ENCODE data around the gene CENPQ.

Gene CENPQ

DNA sequence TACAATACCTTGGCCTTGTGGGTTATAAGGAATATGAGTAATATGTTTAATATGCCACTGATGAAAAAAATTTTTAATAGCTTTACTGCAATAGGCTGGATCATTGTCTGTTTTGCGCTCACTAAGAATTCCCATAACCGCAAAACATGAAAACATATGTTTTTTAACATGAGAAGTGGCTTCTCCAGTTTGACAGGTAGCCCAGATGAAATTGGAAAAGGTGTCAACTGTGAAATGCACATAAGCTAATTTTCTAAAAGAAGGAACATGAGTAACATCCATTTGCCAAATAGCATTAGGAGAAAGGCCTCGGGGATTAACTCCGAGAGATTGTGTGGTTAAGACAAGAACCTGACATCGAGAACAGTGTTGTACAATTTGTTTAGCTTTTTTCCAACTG is 41.5 kb downstream of the CENPQ start:
- no peak for DNase-seq (ENCODE audit: low read depth)

DNA sequence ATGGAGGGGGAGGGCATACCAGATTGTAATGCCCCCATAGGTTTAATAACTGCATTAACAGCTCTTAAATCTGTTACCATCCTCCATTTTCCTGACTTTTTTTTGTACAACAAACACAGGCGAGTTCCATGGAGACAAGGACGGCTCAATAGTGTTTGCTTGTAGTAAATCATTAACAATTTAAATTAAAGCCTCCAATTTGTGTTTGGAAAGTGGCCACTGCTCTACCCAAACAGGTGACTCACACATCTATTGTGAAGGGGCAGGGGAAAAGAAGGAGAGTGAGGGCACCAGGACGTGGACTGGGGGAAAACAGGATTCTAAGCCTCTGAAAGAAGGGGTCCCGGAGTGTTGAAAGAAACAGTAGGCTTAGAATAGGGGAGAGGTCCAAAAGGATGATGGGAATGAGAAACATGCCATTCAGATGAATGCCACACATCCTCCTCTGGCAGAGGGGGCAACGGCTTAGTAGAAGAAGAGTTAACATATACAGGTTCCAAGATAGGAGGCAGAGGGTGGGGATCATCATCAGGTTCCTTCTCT is 43.5 kb downstream of the CENPQ start:
- DNase-seq (ENCODE audit: low read depth) = no peak

DNA sequence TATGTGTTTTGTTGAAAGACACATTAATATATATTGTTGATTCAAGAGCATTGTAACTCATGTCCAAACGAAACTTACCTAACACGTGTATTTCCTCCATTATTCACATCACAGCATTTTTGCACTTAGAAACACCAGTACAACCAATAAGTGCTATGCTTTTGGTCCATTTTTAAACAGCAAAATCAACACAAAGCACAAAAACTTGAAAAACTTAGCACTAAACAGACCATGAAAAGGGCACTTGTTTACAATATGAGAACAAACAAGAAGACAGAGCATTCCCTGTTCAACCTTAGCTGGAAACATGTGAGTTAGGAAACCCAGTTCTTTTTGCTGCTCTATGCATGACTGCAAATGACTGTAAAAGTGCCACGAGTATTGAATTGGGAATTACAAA is 46.2 kb downstream of the CENPQ start:
- DNase-seq (ENCODE audit: low read depth) = no peak

DNA sequence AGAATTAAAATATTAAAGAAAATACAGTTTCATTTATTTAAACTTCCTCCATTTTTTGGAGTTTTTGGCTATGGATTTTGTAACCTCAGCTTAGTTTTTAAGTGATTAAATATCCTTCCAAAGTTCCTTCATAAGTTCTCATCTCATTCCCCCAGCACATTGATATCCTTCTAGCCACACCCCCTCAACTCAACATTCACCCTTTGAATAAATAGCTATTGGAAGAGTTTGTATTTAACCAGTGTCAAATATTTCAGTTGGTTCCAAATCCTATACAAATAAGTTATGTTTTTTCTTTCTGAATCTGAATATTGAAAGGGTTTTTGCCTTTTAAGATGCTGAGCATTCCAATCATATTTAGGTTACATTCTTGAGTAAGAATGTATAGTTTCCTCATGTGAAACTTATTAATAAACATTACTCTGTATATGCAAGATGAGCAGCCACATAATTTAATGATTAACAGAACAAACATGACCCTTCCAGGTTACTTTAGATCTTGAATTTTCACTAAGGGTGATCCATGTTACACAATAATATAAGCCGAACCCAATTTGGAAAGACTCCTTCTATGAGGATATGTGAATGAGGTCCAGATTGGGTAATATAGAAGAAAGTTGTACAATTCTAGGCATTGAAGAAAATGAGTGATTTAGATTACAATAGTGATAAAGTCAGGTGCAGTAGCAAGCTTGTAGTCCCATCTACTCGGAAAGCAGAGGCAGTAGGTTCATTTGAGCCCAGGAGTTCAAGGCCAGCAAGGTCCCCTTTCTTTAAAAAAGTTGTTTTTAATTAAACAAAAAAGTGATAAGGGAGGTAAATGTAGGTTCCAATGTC is 50.2 kb downstream of the CENPQ start:
- DNase-seq (ENCODE audit: low read depth) = no peak

DNA sequence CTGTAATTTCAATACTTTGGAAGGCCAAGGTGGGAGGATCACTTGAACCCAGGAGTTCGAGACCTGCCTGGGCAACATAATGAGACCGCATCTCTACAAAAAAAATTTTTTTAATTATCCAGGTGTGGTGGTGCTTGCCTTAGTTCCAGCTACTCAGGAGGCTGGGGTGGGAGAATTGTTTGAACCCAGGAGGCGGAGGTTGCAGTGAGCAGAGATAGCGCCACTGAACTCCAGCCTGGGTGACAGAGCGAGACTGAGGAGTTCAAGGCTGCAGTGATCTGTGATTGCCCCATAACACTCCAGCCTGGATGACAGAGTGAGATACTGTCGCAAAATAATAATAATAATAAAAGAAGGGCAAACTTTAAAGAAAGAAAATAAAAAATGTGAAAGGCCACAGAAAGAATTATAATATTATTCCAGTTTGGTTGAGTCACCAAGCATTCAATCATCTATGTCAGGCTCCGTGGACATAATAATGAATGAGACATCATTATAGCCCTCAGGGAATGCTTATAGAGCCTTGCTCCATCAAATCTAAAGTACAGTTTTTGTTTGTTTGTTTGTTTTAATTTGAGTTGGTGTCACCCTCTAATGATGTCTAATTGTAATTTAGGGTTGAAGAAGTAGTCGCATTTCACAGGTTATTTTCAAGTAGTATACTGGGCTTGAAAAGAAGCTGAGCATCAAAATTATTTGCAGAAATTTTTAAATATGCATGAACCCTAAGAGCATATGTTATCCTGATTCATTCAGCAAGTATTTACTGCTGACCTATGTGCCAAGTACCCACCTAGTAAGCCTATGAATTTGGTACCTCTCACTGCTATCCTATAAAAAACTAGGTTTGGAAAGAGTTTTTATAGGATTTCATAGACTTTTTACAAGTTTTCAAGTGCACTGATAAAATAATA is 51.7 kb downstream of the CENPQ start:
- no peak for DNase-seq (ENCODE audit: low read depth)

DNA sequence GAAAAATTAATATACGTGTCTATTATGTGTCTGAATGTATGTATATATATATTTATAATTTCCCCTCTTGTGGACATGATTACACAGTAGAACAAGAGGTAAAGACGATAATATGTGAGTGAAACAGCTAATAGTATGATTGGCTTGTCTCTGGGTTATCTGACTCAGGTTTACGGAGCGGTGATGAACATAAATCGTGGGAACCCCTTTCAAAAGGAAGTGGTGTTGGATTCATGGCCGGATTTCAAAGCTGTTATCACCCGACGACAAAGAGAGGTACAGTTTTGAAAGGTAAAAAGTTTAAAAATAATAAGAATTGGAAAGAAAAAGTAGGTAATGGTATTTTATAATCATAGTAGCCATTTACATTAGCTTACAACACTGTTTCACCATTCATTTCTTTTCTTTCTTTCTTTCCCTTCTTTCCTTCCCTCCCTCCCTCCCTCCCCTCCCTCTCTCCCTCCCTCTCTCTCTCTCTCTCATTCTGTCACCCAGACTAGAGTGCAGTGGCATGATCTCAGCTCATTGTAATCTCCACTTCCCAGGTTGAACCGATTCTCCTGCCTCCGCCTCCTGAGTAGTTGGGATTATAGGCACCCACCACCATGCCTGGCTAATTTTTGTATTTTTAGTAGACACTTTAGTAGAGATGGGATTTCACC is 52.4 kb downstream of the CENPQ start:
- DNase-seq (ENCODE audit: low read depth) = no peak

DNA sequence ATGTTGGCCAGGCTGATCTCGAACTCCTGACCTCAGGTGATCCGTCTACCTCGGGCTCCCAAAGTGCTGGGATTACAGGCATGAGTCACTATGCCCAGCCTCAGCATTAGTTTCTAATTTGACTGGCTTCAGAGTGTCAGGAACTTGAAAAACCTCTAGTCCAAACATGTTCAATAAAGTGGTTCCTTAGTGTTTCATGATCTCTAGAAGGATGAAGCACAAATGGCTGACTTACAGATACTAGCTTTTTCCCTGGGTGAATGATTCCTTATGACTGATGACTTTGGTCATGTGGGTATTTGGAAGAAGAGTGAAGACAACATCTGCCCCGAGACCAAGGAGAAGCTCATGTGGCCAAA is 53.0 kb downstream of the CENPQ start:
- no peak for DNase-seq (ENCODE audit: low read depth)

DNA sequence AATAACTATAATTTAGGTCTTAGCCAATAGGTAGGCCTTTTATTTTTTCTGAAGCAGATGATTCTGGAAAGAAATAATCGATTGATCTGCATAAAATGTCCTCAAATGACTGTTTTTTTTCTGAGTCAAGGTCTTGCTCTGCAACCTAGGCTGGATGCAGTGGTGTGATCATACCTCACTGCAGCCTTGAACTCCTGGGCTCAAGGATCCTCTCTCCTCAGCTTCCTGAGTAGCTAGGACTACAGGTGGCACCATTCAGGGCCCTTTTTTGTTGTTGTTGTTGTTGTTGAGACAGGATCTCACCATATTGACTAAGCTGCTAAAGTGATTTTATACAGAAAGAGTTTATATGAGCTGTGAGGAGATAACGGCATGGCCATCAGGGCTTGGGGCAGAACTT is 54.7 kb downstream of the CENPQ start:
- no peak for DNase-seq (ENCODE audit: low read depth)

DNA sequence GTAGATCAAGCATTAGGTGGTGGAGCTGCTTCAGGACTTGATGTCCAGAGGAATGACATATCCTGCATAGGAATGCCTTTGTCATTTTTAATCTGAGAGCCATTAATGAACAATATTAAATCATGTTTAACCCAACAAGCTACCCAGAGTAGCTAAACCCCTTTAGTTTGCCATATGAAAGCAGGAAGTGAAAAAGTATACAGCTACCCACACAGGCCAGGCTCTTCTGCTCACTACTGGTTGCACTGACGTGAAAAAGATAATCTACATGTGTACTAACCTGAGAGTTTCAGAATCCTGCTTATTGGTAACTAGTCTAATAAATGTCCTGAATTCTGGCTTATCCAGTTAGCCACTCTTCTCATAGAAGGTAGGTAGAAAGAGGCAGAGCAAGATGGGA is 56.5 kb downstream of the CENPQ start:
- no peak for DNase-seq (ENCODE audit: low read depth)

DNA sequence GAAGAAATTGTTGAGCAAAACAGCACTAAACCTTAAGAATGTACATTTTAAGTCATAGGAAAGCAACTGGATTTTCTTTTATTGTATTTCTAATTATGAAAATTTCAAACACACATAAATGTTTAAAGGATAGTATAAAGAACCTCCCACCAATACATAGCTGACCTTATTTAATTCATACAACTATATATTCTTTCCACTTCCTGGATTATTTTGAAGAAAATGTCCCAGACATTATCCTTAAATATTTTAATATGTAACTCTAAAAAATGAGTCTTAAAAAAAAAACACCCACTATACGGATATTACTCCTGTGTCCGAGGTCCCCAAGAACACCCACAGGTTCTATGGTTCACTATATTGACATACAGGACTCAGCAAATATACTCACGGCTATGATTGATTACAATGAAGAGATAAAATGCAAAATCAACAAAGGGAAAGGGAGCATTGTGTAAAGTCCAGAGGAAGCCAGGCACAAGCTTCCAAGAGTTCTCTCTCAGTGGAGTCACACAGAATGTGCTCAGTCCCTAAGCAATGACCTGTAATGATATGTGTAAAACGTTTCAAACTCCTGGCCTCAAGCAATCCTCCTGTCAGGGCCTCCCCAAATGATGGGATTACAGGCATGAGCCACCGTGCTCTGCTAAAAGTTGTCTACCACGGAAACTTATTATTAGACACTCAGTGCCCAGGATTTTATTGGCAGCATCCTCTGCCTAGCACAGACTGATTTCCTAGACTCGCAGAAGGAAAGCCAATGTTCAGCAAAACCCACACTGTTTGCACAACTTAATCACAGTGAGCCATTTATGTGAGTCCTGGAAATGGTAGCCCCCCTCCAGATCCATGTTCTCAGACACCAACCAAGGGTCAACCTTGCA is 59.8 kb downstream of the CENPQ start:
- DNase-seq (ENCODE audit: low read depth) = no peak

DNA sequence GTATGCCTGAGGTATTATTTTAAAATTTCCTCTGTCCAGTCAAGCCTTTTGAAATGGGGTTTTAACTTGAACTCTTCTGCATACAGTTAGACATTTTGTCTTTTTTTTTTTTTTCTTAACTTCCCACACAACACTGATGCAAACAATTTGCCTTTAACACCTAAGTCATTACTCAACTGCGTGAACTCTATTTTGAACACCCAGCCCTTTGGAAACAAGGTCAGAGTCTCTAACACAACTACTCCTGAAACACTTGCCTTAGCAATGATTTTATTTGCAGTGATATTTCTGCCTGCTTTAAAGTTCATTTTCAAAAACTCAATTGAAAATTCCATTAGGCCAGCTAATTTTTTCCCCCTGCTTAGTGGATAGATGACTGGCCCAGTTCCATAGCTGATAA is 60.7 kb downstream of the CENPQ start:
- DNase-seq (ENCODE audit: low read depth) = no peak

DNA sequence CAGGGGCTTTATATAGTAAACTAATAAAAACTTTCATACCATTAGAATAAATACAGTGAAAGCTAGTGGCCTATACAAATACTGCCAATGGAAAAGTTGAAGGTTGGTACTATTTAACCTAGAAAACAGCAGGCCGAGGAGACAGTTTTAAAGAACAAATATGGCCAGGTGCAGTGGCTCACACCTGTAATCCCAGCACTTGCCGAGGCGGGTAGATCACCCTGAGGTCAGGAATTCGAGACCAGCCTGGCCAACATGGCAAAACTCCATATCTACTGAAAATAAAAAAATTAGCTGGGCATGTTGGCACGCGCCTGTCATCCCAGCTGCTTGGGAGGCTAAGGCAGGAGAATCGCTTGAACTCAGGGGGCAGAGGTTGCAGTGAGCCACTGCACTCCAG is 61.4 kb downstream of the CENPQ start:
- DNase-seq (ENCODE audit: low read depth) = no peak

DNA sequence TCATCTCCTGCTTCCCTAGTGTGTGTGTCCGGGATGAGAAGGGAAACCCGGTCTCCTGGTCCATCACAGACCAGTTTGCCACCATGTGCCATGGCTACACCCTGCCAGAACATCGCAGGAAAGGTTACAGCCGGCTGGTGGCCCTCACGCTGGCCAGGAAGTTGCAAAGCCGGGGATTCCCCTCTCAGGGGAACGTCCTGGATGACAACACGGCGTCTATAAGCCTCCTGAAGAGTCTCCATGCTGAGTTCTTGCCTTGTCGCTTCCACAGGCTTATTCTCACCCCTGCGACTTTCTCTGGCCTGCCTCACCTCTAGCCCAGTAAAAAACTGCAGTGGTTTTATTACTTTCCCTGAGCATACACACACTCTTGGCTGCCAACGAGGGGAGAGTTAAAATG is 63.4 kb downstream of the CENPQ start:
- DNase-seq (ENCODE audit: low read depth) = no peak

DNA sequence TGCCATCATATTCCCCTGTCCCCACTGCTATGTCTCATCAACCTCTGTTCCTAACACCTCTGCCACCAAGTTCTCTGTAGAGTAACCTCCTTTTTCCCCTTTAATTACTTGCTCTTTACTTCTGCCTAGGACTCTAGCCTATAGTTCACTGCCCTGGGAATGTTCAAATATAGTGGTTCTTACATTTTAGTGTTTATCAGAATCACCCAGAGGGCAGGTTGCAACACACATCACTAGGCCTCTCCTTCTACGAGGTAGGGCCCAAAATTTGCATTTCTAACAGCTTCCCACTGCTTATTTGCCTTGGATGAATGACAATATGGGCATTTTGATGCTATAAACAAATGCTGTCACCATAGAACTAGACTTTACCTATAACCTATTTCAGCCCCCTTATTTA is 64.2 kb downstream of the CENPQ start:
- DNase-seq (ENCODE audit: low read depth) = no peak

DNA sequence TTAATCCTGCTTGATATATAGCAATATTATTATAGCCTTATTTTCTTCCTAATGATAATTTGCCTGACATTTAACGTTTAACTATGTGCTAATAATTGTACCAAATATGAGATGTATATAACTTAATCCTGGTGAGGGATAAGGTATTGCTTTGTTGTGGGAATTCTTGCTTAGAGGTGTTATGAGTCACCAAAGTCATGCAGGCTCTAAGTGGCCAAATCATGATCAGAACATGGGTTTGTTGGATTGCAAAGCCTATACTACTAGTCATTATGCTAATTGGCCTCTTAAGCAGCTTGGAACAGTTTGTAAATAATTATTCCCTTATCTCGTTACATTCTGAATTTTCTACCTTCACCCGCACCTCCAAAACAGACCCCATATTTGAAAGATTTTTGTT is 65.4 kb downstream of the CENPQ start:
- DNase-seq (ENCODE audit: low read depth) = no peak

DNA sequence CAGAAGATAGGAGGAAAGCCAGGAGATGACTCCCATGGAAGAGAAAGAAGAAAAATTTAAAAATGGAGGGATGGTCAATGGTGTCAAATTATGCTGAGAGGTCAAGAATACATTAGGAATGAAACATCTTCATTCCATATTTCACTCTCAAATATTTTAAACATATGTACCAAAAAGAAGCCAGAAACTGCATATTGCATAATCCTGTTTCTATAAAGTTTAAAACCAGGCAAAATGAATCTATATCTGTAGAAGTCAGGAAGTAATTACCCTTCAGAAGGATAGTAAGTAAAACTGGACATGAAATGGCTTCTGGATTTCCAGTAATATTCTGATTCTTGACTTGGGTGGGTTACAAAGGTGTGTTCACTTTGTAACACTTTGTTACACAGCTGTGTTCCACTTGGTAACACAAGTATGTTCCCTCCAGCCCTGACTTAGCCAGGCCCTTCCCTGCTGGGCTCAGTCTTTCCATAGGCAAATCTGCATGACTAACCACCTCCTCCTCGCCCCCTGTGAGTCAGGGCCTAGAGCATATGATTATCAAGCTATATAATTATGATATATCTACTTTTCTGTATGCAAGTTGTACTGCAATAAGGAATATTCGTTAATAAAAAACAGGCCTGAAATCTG is 67.1 kb downstream of the CENPQ start:
- no peak for DNase-seq (ENCODE audit: low read depth)

DNA sequence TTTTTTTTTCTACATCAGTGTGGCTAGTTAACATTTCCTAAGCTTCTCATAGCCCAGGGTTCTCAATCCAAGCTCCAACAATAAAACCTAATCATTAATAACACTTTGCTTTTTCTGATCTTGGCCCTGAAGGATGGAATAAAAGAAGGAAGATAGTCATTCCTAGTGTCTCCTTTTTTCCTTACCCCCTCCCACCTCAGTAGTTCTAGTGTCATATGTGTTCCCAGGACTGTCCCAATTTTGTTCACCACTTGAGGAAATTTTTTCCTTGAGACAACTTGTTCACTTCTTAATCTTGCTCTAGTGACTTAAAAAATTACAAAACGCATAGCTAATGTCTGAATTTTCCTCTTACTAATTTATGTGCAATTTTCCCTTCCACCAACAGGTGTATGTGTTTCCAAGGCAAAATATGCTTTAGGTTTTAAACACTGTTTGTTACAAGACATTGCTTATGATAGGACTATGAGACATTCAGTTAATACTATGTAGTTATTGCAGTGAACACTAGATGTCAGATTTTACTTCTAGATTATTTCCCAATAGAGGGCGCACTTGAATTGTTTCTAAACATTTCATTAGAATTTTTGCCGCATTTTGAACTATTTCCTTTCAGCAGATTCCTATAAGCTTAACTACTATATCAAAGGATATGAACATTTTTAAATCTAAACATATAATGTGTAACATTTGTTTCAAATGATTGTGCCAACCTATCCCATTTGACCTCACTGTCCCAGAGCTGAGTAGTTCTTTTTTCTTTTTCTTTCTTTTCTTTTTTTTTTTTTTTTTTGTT is 68.8 kb downstream of the CENPQ start:
- no peak for DNase-seq (ENCODE audit: low read depth)

DNA sequence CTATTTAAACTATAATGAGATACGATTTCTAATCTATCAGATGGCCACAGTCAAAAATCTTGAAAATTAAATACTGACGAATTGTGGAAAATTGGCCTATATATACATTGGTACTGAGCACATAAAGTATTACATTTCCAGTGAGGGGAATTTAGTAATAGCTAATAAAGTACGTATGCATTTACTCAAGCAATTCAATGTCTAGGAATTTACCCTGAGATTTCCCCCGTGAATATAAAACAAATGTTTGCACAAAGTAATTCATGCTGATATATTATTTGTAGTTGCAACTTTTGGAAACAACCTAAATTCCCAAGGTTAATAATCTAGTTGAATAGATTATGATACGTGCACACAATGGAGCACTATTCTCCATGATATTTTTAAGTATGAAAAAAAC is 72.6 kb downstream of the CENPQ start:
- DNase-seq (ENCODE audit: low read depth) = no peak

DNA sequence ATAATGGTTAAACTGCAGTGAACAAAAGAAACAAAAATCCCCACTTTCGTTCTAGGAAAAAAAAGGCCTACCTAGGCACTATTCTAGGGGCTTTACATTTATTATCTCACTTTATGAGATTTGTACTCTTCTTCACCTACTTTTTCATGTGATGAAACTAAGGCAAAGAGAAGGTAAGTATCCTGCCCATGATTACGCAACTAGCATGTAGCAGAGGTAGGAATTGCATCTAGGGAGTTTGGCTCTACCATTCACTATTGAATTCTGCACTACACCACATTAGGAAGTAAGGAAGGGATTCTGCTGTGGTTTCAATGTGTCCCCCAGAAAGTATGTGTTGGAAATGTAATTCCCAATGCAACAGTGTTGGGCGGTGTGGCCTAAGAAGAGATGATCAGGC is 75.9 kb downstream of the CENPQ start:
- DNase-seq (ENCODE audit: low read depth) = no peak

DNA sequence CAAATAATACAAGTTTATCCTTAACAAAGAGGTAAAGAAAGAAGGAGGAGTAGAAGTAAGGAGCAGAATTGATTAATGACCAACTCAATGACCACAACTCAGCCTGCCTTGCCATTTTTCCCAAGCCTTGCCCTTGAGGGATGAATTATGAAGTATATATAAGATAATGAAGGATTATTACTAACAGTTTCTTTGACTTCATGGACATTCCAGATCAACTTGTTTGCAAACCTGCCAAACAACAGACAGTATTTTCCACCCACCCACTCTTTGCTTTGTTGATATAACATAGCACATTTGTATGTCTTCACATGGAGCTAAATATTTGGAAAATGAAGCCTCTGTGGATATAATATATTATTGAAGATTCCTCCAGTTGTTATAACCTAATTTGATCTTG is 77.4 kb downstream of the CENPQ start:
- no peak for DNase-seq (ENCODE audit: low read depth)

Data from stimulated activated CD8-positive, alpha-beta memory T cell treated with anti-CD3 and anti-CD28 coated beads, Interleukin-15, amount 100 ng/mL, for 1 hour (primary cell).